NCI-H2029 (cell line): ENCODE results near the gene GNE.
A peak's percentile ranks its signal among the peaks of the same experiment; 100 is the strongest.
"Not testable (repeated sequence)": the region's sequence is repeated elsewhere in the genome, so short reads cannot be mapped to it uniquely, and the experiment has no call there.

Experiments used
- DNase-seq: peaks from one replicate; lab custom pipeline; 2025; lab: John Stamatoyannopoulos, UW

Gene GNE, protein sequence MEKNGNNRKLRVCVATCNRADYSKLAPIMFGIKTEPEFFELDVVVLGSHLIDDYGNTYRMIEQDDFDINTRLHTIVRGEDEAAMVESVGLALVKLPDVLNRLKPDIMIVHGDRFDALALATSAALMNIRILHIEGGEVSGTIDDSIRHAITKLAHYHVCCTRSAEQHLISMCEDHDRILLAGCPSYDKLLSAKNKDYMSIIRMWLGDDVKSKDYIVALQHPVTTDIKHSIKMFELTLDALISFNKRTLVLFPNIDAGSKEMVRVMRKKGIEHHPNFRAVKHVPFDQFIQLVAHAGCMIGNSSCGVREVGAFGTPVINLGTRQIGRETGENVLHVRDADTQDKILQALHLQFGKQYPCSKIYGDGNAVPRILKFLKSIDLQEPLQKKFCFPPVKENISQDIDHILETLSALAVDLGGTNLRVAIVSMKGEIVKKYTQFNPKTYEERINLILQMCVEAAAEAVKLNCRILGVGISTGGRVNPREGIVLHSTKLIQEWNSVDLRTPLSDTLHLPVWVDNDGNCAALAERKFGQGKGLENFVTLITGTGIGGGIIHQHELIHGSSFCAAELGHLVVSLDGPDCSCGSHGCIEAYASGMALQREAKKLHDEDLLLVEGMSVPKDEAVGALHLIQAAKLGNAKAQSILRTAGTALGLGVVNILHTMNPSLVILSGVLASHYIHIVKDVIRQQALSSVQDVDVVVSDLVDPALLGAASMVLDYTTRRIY

DNA sequence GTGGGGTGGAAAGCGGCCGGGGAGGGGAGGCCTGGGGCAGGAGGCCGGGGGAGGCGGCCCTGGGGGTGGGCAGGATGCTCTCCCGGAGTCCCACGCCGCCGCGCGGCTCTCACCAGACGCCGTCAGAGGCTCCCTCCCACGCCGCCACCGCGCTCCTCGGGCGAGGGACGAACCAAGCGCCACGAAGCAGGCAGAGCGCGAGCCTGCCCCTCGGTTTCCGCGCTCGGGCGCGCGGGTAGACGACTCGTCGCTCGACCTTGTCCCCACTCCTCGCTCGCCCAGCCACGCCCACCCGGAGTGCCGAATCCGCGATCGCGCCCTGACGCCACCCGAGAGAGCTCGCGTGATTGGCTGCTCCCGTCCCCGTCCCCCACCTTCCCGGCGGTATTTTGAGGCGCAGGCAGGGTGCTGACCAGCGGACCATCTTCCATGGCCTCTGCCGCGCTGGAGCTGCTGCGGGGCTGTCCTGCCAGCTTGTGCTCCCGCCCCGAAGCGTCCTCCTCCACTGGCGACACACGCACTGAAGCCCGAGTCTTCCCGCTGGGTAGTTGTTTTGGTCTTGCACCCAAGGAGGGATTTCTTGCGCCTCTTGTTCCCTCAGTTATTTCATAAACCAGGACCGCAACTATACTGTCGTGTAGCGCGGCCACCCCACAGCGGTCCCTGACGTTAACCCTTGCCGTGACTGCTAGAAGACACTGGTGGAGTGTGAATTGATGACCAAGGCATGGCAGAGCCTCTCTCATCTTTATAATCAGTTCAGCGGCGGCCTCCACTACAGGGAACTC is at the start of gene GNE:
Gene GNE (minus strand): TSS at position 241 of the 788 bp plus-strand sequence. CDS start 9,093 bp downstream, outside the sequence.
- peak; percentile 92 for DNase-seq

DNA sequence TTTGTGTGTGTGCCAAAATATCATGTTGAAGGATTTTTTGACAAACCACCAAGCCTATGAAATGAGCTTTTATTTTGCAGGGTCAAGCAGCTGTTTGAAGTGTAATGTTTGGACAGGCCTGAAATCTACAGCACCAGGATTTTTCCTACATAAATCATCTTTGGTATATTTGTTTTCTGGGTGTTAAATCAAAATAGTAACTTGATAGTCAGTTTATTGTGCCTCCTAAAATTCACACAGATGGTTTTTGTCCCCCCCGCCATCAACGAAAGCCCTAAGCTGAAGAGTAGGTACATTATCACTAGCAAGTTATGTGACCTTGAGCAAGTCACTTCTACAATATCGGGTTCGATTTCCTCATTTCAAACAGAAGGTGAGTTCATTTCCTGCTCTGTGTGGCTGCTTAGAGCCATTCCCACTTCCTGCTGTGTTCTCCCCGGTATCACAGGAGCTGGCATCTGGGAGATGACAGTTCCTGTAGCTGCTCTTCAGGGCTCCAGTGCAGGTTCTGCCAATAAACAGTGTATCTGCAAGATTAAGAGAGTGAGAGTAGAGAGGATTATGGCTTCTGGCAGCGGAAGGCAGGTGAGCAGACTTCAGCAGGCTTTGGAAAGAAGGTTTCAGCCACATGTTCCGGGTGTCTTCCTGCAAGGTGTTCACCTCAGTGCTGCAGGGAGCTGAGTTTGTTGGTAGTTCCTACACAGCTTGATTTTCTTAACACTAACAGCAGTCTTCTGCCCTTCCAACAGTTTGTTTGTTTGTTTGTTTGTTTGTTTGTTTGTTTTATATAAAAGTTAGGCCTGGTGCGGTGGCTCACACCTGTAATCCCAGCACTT is 48.4 kb upstream of the GNE start:
- DNase-seq: peak; percentile 68

DNA sequence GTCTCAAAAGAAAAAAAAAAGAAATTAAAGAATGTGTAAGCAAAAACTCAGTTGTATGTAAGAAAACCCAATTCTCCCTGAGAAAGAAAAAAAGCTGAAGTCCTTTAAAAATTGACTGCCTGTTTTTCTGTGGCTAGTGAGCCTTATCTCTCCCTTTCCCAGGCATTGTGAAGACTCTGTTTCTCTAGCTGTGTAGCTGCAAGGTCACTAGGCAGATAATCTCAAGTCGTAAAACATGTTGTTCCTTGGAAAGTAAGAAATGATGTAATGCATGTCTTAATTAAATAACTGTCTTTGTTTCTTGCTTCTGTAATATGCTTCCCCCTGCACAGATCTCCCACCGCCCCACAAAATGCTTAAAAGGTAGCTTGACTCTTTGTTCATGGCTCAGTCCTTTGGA is 46.1 kb upstream of the GNE start:
- not testable (repeated sequence) for DNase-seq

DNA sequence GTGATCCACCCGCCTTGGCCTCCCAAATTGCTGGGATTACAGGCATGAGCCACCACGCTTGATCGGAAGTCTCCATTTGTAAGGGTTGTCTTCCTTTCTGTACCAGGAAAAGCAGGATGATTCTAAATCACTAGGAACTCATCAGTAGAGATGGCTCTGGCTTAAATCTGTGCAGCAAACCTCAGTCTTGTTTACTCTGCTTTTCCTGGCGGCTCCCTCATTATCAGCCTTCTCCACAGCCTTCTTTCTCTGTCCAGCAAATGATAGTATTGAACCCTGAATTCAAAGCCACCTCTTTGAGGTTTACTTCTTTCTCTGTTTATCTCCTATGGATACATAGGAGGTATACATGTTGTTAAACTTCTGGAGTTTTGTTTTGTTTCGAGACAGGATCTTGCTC is 43.0 kb upstream of the GNE start:
- DNase-seq: no peak

DNA sequence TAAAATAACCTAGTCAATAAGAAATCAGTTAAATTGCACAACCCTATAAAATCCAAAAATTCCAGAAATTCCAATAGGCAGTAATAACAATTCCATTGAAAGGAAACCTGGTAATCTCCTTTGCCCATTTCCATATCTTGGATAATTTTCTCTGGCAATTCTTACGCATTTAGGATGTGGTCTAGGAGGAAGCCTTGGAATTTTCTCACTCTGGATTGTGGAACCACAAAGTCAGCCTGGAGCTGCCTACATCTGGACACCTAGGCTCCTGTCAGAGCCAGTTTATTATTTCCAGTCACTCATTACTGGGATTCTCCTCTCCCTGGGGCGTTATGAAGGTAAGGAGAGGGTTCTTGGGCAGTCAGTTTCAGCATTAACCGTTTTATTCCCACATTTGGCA is 40.3 kb upstream of the GNE start:
- no peak for DNase-seq

DNA sequence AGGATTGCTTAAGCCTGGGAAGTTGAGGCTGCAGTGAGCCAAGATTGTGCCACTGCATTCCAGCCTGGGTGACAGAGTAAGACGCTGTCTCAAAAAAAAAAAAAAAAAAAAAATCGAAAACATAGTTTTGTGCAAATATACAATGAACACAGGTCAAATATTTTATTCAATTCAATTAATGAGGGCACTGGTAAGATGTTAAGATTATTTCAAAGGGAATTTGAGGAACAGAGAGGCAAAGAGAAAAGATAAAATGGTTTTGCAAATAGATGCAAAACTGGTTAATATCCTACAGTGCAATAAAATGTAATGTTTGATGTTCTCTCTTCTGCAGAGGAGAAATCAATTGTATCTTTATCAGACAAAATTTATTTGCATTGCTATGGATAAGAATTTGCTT is 39.5 kb upstream of the GNE start:
- DNase-seq: no peak

DNA sequence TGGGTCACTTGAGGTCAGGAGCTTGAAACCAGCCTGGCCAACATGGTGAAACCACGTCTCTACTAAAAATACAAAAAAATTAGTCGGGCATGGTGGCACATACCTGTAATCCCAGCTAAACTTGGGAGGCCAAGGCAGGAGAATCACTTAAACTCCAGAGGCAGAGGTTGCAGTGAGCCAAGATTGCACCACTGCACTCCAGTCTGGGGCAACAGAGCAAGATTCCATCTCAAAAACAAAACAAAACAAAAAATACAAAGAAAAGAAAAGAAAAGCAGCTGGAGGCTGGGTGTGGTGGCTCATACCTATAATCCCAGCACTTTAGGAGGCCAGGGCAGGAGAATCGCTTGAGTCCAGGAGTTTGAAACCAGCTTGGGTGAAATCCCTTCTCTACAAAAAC is 36.7 kb upstream of the GNE start:
- DNase-seq: not testable (repeated sequence)

DNA sequence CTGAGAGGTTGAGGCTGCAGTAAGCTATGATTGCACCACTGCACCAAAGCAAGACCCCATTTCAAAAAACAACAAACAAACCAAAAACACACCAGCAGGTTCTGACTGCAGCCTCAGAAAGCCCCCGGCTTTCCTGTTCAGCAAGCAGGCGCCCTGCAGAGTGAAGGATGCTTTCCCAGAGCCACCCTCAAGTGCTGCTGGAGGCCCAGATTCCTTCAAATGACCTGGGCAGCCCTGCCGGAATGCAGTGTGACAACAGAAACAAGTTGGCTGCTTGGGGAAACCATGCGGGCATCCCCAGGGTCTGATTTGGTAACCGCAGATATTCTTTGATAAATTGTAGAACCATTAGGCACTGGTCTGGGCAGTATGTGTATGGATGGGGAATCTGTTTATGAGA is 35.7 kb upstream of the GNE start:
- no peak for DNase-seq

DNA sequence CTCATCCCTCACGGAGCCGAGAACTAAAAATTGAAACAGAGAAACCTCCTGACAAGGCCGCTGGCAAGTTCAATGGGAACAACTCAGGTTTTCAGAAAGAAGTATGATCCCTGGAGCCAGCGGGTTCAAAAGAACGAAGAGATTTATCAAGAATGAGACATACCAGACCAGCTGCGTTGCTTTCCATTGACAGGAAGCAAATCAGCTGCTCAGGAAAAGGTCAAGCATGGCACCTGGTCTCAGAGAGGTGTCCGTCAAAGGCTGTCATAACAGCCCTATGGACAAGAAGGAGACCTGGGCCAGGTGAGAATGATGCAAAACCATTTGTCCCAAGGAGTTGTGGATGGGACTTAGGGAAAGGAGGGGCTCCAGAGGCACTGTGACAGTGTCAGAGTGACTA is 34.9 kb upstream of the GNE start:
- DNase-seq: no peak

DNA sequence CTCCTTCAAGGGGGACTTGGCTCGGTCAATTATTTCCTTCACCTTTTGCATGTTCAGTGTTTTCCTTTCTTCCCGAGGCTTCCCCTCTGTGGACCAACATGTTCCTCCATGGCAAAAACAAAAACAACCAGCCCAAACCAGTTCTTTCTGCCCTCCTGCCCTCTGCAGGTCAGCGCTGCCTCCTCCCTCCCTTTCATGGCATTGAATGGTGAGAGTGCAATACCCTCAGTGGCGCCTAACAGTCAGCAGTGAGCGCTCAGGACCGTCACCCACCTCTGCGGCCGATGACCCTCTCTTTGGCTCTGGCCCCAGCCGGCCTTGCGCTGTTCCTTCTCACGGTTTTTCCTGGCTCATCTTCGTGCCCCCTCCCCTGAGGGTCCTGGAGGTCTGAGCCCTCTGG is 34.4 kb upstream of the GNE start:
- no peak for DNase-seq

DNA sequence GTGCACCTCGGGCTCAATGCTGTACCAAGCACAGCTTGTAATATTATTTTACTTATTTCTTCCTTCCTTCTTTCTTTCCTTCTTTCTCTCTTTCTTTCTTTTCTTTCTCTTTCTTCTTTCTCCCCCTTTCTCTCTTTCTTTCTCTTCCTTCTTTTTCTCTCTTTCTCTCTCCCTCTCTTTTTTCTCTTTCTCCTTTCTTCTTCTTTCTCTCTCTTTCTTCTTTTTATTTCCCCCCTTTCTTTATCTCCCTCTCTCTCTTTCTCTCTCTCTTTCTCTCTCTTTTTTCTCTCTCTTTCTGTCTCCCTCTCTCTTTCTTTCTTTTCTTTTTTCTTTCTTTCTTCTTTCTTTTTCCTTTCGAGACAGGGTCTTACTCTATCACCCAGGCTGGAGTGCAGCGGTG is 32.7 kb upstream of the GNE start:
- no peak for DNase-seq

DNA sequence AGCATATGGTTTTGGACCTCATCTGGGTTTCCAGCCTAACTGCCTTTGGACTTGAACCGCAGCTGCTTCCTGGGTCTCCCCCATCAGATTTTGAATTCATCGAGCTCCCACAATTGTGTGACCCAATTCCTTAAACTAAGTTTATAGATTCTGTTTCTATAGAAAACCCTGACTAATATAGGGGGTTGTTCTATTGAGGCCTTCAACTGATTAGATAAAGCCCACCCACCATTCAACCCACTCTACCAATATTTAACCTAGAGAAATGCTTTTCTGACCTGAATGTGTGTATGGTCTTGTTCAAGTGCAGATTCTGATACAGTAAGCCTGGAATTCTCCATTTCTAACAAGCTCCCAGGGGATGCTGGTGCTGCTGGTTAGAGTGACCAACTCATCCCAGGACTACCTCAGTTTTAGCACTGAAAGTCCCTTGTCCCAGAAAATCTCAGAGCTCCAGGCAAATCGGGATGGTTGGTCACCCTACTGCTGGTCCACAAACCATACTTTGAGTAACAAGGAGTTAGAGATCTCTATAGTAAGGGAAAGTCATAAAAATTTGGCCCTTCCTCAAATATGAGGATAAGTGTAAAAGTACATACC is 31.7 kb upstream of the GNE start:
- DNase-seq: no peak

DNA sequence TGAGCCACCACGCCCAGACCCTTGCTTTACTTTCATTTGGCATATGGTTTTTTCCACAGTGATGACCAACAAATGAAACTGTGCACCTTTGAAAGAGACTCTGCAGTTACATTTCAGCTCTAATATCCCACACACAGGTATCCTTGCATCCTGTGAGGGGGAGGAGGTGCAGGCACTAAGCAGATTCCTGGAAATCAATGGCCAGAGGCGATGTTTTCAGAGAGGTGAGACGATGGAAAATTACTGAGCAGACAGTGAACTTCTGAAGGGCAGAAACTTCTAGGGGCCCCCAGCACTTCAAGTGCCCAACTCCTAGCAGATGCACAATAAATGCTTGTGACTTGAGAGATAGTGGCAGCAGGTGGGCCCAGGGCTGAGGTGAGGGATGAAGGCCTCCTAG is 29.8 kb upstream of the GNE start:
- no peak for DNase-seq

DNA sequence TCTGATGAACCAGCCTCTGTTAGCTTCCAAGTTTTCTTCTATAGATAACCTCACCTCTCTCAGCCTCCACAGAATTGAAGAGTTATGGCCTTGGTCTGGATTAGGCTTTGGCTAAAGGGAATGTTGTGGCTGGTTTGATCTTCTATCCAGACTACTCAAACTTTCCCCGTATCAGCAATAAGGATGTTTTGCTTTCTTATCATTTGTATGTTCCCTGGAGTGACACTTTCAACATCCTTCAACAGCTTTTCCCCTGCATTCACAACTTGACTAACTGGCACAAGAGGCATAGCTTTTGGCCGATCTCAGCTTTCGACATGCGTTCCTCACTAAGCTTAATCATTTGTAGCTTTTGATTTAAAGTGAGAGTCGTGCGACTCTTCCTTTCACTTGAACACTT is 28.1 kb upstream of the GNE start:
- DNase-seq: no peak

DNA sequence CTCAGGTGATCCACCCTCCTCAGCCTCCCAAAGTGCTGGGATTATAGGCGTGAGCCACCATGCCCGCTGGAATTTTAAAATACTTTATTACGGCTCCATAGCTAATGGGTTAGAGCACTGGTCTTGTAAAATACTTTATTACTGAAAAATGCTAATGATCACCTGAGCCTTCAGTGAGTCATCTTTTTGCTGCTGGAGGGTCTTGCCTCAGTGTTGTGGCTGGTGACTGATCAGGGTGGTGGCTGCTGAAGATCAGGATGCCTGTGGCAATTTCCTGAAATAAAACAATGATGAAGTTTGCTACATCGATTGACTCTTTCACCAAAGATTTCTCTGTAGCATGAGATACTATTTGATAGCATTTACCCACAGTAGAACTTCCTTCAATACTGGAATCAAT is 26.0 kb upstream of the GNE start:
- DNase-seq: no peak

DNA sequence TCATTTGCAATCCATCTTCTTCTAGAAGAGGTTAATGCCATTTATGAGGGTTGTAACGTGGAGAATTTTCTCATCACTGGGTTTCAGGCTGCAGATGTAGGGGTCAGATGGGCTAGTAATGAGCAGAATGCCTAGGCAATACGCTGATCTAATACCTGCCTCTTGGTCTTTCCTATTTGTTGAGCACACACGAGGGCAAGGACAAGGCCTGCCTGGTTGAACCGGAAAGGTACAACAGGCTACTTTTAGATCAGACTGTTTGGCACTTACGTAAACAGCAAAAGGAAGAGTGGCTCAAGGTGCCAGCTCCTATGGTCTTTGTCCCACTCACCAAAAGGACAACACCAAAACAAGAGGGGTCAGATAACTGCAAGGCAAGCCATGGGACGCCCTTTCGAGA is 24.0 kb upstream of the GNE start:
- no peak for DNase-seq

DNA sequence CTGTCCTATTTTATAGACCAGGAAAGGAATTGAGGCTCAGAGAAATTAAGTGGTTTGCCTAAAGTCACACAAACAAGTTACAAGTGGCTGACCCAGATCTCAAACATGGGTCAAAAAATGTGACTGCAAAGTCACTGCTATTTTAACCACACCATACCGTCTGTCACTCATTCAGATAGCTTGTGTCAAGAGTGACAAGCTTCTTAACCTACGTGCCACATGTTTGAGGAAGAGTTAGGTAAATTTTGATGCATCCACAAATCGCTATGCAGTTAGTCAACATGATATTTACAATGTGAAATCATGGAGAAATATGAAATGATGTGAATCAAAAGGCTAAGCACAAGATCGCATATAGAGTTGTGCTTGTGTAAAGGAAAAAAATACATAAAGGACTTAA is 22.7 kb upstream of the GNE start:
- DNase-seq: no peak

DNA sequence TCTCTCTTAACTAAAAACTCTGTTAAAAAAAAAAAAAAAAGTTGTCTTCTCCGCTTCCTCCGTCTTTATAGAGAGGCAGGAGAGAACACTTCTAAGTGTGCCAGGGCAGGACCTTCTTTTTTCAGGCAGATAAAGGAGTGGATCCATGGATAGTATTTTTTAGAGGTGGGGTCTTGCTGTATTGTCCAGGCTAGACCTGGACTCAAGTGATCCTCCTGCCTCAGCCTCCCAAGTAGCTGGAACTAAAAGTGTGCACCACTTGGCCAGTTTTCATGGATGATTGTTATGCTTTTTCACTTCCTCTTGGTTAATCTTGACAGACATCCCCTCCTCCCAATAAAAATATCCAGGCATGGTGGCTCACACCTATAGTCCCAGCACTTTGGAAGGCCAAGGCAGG is 20.0 kb upstream of the GNE start:
- DNase-seq: no peak

DNA sequence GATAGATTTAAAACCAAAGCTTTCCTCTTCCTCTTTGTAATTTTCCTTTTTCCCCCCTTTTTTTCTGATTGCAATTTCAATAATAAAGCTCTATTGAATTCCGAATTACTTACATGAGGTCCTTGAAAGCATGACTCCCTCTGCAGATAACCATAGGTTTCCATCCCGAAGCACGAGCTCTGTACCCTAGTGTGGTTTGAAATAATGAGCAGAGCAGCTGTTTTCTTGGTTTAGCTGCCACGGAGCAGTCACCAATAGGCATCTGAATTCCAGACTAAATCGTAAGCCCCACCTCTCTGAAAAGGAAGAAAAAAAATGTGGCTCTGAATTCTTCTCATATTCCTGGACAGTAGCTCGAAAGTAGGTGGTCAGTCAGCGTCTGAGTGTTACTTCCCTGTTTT is 18.5 kb upstream of the GNE start:
- no peak for DNase-seq

DNA sequence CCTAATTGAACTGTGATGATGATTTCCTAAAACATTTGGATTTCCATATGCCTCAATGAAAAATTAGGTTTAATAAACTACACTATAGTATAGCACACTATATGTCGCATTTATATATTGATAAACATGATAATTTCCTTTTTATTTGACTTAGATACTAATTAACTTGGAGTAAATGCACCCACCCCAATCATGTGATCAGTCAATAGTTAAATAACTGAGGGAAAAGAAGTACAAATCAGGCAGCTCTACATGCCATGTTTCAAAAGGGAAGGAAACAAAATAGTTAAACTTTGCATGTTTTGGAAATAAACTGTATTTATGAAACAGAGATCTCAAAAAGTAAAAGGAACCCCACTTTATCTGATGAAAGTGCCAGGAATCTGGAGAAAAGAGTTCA is 18.0 kb upstream of the GNE start:
- no peak for DNase-seq

DNA sequence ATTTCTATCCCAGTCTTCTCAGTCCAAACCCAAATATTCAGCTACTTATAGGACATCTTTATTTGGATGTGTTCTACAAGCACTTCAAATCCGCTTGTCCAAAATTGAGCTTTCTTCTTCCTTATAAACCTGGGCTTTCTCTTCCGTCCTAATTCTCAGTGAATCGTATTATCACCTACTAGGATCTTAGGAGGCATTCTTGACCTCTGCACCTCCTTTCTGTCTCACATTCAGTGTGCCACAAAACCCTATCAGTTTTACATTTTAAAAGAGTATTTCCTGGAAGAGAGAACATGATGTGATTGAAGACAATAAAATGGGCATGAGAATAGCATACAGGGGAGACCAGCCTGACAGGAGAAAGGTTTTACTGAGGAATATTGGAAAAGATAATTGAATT is 16.8 kb upstream of the GNE start:
- no peak for DNase-seq

DNA sequence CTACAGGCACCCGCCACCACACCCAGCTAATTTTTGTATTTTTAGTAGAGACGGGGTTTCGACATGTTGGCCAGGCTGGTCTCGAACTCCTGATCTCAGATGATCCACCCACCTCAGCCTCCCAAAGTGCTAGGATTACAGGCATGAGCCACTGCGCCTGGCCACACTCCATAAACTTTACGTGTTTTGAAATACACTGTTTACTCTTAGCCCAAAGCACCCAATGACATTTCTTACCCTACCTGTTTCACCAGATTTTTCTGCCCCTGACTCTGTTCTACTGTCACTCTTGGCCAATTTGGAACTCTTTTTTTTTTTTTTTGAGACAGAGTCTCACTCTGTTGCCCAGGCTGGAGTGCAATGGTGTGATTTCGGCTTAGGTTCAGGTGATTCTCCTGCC is 15.1 kb upstream of the GNE start:
- not testable (repeated sequence) for DNase-seq
